Endodermal cell (in vitro differentiated cells): Measurements from ENCODE around the gene ERVH48-1. TPM values are rescaled to one million over a fixed set of nuclear protein-coding genes. Genes with fewer than 3 reads are reported as not detected.
"Not testable (repeated sequence)": the region's sequence is repeated elsewhere in the genome, so short reads cannot be mapped to it uniquely, and the experiment has no call there.

Experiments used
- DNase-seq: peaks from one replicate; pipeline ENCODE4 v3.0.0-alpha.2; 2017
- H3K27ac ChIP-seq: 2 replicates; pipeline ENCODE4 v1.5.1; 2013; ENCODE audit warnings: mild to moderate bottlenecking, low read depth, low read length, moderate library complexity
- H3K27me3 ChIP-seq: 2 replicates; pipeline ENCODE4 v1.6.1; 2013; ENCODE audit warnings: mild to moderate bottlenecking, low read length, moderate library complexity; ENCODE audit not compliant: insufficient read depth, control insufficient read depth, poor library complexity, severe bottlenecking
- H3K36me3 ChIP-seq: 2 replicates; pipeline ENCODE4 v1.7.0; 2013; ENCODE audit warnings: mild to moderate bottlenecking, low read length, moderate library complexity; ENCODE audit not compliant: control insufficient read depth, insufficient read depth
- H3K4me1 ChIP-seq: one replicate; pipeline ENCODE4 v1.7.0; 2013; ENCODE audit warnings: low read length; ENCODE audit not compliant: control insufficient read depth, insufficient read depth
- H3K4me3 ChIP-seq: 2 replicates; pipeline ENCODE4 v1.5.1; 2013; ENCODE audit warnings: mild to moderate bottlenecking, low read length, moderate library complexity
- H3K9ac ChIP-seq: 2 replicates; pipeline ENCODE4 v1.6.1; 2013; ENCODE audit warnings: mild to moderate bottlenecking, low read length, moderate library complexity; ENCODE audit not compliant: poor library complexity, severe bottlenecking; ENCODE audit errors: extremely low read depth
- H3K9me3 ChIP-seq: 2 replicates; pipeline ENCODE4 v1.6.1; 2013; ENCODE audit warnings: mild to moderate bottlenecking, low read length, moderate library complexity; ENCODE audit not compliant: control insufficient read depth
- H3K27ac Mint-ChIP-seq: 2 replicates; pipeline ENCODE4 v1.8.0; 2020; ENCODE audit warnings: mixed read lengths
- H3K27me3 Mint-ChIP-seq: 2 replicates; pipeline ENCODE4 v1.8.0; 2021; ENCODE audit warnings: mild to moderate bottlenecking, mixed read lengths; ENCODE audit not compliant: insufficient read depth
- H3K36me3 Mint-ChIP-seq: 2 replicates; pipeline ENCODE4 v1.8.0; 2020; ENCODE audit warnings: low read depth, mixed read lengths
- H3K4me1 Mint-ChIP-seq: 2 replicates; pipeline ENCODE4 v1.8.0; 2020; ENCODE audit warnings: mixed read lengths
- H3K4me3 Mint-ChIP-seq: 2 replicates; pipeline ENCODE4 v1.8.0; 2020; ENCODE audit warnings: mild to moderate bottlenecking, moderate library complexity, mixed read lengths
- H3K9me3 Mint-ChIP-seq: 2 replicates; pipeline ENCODE4 v1.8.0; 2020; ENCODE audit warnings: mild to moderate bottlenecking, mixed read lengths
- WGBS, 2 experiments: methylation state at CpG; one replicate each; pipeline versions ENCODE4 v1.1.5 to v1.1.7; 2013; ENCODE audit warnings: missing lambda C conversion rate in 2 of 2, mixed read lengths in 1 of 2; ENCODE audit not compliant: insufficient coverage in 1 of 2, insufficient read length in 1 of 2; 5-methylcytosine and 5-hydroxymethylcytosine counted together
- total RNA-seq, 2 donors: library from RNA; stranded (reverse); fragmentation: NEBNext Ultra II Directional in 1 of 2; extraction: Animal tissue kit (Norgen Biotek cat#: 25700) in 1 of 2; gene quantifications; 2 replicates in 1 of 2; 3 replicates in 1 of 2; pipeline ENCODE4 v1.2.1, GENCODE V29; 2021
- TF ChIP-seq, protein P1 (sequence below): fragments of 200-600 bp; sonication (generic); conservative IDR thresholded peaks from 2 replicates; pipeline ENCODE4 v1.5.0; 2021; ENCODE audit warnings: antibody characterized with exemption, mild to moderate bottlenecking

Gene ERVH48-1
- total RNA-seq, 2 donors from 2014 or later = 34.0 to 186 TPM

DNA sequence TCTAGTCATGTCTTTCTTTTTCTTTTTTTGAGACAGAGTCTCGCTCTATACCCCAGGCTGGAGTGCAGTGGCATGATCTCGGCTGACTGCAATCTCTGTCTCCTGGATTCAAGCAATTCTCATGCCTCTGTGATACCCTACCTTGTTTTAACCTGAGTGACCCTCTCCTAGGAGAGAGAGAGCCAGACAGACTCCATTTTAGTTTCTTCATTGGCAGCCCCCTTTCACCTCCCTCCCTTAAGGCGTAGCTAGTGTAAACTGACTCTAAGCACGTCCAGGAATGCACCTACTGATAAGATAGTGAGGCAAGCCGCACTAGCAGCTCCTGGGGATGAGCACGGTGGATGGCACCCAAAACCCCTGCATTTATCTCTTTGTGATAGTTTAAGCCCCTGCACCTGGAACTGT, 43.8 kb upstream of the ERVH48-1 start:
- no peak for DNase-seq
- Mint-ChIP-seq H3K4me3 (no peak overlapping the region), H3K9me3 (no peaks in the 10 kb centered on the region), H3K4me1 (peaks cover 33% of the 10 kb centered on the region), H3K27ac (peak overlapping the region; percentile 94), H3K36me3 (no peaks in the 10 kb centered on the region), H3K27me3 (no peaks in the 10 kb centered on the region)
- H3K27ac ChIP-seq = no peak overlapping the region
- no peaks in the 10 kb centered on the region for H3K36me3 ChIP-seq
- H3K4me3 ChIP-seq = no peak overlapping the region
- no peaks in the 10 kb centered on the region for H3K9me3 ChIP-seq
- 61 to 83% methylated on average over 5 to 6 of the region's 6 CpGs for WGBS, 2 experiments
- H3K4me1 ChIP-seq = peaks cover 17% of the 10 kb centered on the region
- no peak overlapping the region for H3K9ac ChIP-seq
- TF ChIP-seq, protein P1, sequence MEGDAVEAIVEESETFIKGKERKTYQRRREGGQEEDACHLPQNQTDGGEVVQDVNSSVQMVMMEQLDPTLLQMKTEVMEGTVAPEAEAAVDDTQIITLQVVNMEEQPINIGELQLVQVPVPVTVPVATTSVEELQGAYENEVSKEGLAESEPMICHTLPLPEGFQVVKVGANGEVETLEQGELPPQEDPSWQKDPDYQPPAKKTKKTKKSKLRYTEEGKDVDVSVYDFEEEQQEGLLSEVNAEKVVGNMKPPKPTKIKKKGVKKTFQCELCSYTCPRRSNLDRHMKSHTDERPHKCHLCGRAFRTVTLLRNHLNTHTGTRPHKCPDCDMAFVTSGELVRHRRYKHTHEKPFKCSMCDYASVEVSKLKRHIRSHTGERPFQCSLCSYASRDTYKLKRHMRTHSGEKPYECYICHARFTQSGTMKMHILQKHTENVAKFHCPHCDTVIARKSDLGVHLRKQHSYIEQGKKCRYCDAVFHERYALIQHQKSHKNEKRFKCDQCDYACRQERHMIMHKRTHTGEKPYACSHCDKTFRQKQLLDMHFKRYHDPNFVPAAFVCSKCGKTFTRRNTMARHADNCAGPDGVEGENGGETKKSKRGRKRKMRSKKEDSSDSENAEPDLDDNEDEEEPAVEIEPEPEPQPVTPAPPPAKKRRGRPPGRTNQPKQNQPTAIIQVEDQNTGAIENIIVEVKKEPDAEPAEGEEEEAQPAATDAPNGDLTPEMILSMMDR = no peak
- H3K27me3 ChIP-seq = no peaks in the 10 kb centered on the region

DNA sequence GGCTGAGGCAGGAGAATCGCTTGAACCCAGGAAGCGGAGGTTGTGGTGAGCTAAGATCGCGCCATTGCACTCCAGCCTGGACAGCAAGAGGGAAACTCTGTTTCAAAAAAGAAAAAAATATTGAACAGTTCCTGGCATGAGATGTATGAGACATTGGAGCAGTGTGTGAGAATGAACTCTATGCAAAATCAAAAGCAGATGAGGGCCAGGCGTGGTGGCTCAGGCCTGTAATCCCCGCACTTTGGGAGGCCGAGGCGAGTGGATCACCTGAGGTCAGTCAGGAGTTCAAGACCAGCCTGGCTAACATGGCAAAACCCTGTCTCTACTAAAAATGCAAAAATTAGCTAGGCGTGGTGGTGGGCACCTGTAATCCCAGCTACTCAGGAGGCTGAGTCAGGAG, 42.2 kb upstream of the ERVH48-1 start:
- not testable (repeated sequence) for H3K9ac ChIP-seq, H3K27me3 Mint-ChIP-seq, DNase-seq, H3K9me3 Mint-ChIP-seq, H3K4me3 ChIP-seq, H3K27ac Mint-ChIP-seq, H3K36me3 ChIP-seq, H3K9me3 ChIP-seq, H3K4me3 Mint-ChIP-seq, H3K27me3 ChIP-seq, H3K27ac ChIP-seq, H3K36me3 Mint-ChIP-seq
- peaks cover 25% of the 10 kb centered on the region for H3K4me1 Mint-ChIP-seq
- WGBS, 2 experiments = 95 to 98% methylated on average over 9 of the region's 9 CpGs
- H3K4me1 ChIP-seq = peaks cover 10% of the 10 kb centered on the region

DNA sequence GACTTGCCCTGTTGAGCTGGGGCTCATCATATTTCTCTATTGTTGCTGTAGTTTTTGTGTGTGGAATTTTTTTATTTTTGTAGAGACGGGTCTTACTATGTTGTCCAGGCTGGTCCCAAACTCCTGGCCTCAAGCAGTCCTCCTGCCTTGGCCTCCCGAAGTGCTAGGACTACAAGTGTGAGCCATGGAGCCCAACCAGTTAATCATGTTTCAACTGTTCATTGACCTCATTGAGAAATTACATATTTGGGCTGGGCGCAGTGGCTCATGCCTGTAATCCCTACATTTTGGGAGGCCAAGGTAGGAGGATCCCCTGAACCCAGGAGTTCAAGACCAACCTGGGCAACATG, 39.8 kb upstream of the ERVH48-1 start:
- 50 to 63% methylated on average over 2 to 3 of the region's 3 CpGs for WGBS, 2 experiments
- no peaks in the 10 kb centered on the region for H3K27me3 ChIP-seq
- Mint-ChIP-seq H3K27me3 (no peaks in the 10 kb centered on the region), H3K4me1 (peaks cover 16% of the 10 kb centered on the region), H3K36me3 (peaks cover 2% of the 10 kb centered on the region), H3K27ac (no peak overlapping the region), H3K4me3 (no peak overlapping the region), H3K9me3 (no peaks in the 10 kb centered on the region)
- peaks cover 2% of the 10 kb centered on the region for H3K4me1 ChIP-seq
- TF ChIP-seq, protein P1 = no peak
- no peak overlapping the region for H3K27ac ChIP-seq
- no peak overlapping the region for H3K4me3 ChIP-seq
- no peak overlapping the region for H3K9ac ChIP-seq
- H3K9me3 ChIP-seq = no peaks in the 10 kb centered on the region
- H3K36me3 ChIP-seq = no peaks in the 10 kb centered on the region
- no peak for DNase-seq

DNA sequence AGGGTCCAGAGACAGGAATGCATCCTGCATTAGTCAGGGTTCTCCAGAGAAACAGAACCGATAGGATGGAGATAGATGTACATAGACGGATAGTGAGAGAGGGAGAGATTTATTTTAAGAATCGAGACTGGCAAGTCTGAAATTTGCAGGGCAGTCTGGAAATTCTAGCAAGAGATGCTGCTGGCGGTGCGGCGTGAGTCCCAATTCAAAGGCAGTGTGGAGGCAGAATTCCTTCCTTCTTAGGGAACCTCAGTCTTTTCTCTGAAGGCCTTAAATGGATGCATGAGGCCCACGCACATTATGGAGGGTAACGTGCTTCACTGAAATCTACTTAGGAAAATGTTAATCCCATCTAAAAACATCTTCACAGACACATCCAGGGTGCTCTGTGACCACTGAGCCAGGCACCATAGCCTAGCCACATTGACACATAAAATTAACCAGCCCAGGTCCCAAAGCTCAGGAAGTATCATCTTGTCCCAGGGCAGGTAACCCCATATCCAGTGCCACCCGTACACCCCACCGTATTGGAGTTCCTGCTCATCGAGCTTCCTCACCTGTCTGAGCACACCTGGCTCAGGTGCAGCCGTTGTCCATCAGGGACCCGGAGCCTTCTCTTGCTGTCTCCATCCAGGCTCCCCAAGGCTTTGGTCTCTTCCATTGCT, 39.2 kb upstream of the ERVH48-1 start:
- TF ChIP-seq, protein P1 = no peak
- no peak overlapping the region for H3K27ac ChIP-seq
- H3K27me3 ChIP-seq = no peaks in the 10 kb centered on the region
- Mint-ChIP-seq H3K4me3 (no peak overlapping the region), H3K36me3 (peaks cover 2% of the 10 kb centered on the region), H3K27me3 (no peaks in the 10 kb centered on the region), H3K9me3 (no peaks in the 10 kb centered on the region), H3K27ac (no peak overlapping the region), H3K4me1 (peaks cover 16% of the 10 kb centered on the region)
- no peak overlapping the region for H3K4me3 ChIP-seq
- no peaks in the 10 kb centered on the region for H3K9me3 ChIP-seq
- DNase-seq = no peak
- no peak overlapping the region for H3K9ac ChIP-seq
- peaks cover 2% of the 10 kb centered on the region for H3K4me1 ChIP-seq
- 95 to 97% methylated on average over 12 to 13 of the region's 13 CpGs for WGBS, 2 experiments
- H3K36me3 ChIP-seq = no peaks in the 10 kb centered on the region
